Measurements from ENCODE around the gene MACROH2A1.

GRCh38 chr5:135342551-135342875 lies 56.5 kb downstream of the MACROH2A1 start:
- TF ChIP-seq POLR2A (IDR thresholded peaks at IDR 0.05; ENCODE audit: low read depth, low read length) (no peak), CTCF (conservative IDR thresholded peaks at IDR 0.05; ENCODE audit: low read depth, low read length) (no peak), SMC3 (IDR thresholded peaks at IDR 0.05; ENCODE audit: low read depth, low read length) (no peak)

All from IMR-90 (cell line).